GM23338 (cell line): Measurements from ENCODE around the gene IMMP2L.

ENCODE experiments used
- EZH2 ChIP-seq: fragments of 200-600 bp; sonication (generic); IDR thresholded peaks from one replicate; pipeline ENCODE4 v1.8.0; 2017; ENCODE audit warnings: antibody characterized with exemption, mild to moderate bottlenecking, low read depth; ENCODE audit not compliant: unreplicated experiment
- EZH2phosphoT487 ChIP-seq: fragments of 200-600 bp; sonication (generic); IDR thresholded peaks from one replicate; pipeline ENCODE4 v1.8.1; 2018; ENCODE audit warnings: antibody characterized with exemption; ENCODE audit not compliant: unreplicated experiment
- TF ChIP-seq, protein P1 (sequence below), 2 experiments: fragments of 200-600 bp in 1 of 2; sonication (generic) in 1 of 2; conservative IDR thresholded peaks; 2 replicates each; pipeline versions ENCODE4 v1.5.1 to v1.6.1; 2016 to 2017; ENCODE audit warnings: antibody characterized with exemption in 2 of 2, low read depth in 2 of 2, mild to moderate bottlenecking in 2 of 2, moderate library complexity in 1 of 2
- TF ChIP-seq, protein P2 (sequence below): IDR thresholded peaks from 2 replicates; pipeline ENCODE4 v1.6.1; 2016; ENCODE audit warnings: antibody characterized with exemption

- TF ChIP-seq EZH2phosphoT487: no peak
- TF ChIP-seq, protein P1, sequence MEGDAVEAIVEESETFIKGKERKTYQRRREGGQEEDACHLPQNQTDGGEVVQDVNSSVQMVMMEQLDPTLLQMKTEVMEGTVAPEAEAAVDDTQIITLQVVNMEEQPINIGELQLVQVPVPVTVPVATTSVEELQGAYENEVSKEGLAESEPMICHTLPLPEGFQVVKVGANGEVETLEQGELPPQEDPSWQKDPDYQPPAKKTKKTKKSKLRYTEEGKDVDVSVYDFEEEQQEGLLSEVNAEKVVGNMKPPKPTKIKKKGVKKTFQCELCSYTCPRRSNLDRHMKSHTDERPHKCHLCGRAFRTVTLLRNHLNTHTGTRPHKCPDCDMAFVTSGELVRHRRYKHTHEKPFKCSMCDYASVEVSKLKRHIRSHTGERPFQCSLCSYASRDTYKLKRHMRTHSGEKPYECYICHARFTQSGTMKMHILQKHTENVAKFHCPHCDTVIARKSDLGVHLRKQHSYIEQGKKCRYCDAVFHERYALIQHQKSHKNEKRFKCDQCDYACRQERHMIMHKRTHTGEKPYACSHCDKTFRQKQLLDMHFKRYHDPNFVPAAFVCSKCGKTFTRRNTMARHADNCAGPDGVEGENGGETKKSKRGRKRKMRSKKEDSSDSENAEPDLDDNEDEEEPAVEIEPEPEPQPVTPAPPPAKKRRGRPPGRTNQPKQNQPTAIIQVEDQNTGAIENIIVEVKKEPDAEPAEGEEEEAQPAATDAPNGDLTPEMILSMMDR (conservative IDR thresholded peaks at IDR 0.05; ENCODE audit: low read depth in 2 of 2): no peak
- TF ChIP-seq EZH2: no peak
- TF ChIP-seq, protein P2, sequence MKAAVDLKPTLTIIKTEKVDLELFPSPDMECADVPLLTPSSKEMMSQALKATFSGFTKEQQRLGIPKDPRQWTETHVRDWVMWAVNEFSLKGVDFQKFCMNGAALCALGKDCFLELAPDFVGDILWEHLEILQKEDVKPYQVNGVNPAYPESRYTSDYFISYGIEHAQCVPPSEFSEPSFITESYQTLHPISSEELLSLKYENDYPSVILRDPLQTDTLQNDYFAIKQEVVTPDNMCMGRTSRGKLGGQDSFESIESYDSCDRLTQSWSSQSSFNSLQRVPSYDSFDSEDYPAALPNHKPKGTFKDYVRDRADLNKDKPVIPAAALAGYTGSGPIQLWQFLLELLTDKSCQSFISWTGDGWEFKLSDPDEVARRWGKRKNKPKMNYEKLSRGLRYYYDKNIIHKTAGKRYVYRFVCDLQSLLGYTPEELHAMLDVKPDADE: no peak
These were observed 34.0 kb downstream of the IMMP2L start for GRCh38 chr7:111528331-111528730.
